PC-9 (cell line): ENCODE data around the gene ATE1.

Experiments
- EZH2 ChIP-seq: fragments of 200-600 bp; sonication (generic); IDR thresholded peaks from 2 replicates; pipeline ENCODE4 v1.8.0; 2017; ENCODE audit warnings: antibody characterized with exemption, low read depth
- TF ChIP-seq, protein P1 (sequence below): fragments of 200-600 bp; sonication (generic); conservative IDR thresholded peaks from 2 replicates; pipeline ENCODE4 v1.6.1; 2017; ENCODE audit warnings: mixed run types, antibody characterized with exemption, mild to moderate bottlenecking, moderate library complexity

DNA sequence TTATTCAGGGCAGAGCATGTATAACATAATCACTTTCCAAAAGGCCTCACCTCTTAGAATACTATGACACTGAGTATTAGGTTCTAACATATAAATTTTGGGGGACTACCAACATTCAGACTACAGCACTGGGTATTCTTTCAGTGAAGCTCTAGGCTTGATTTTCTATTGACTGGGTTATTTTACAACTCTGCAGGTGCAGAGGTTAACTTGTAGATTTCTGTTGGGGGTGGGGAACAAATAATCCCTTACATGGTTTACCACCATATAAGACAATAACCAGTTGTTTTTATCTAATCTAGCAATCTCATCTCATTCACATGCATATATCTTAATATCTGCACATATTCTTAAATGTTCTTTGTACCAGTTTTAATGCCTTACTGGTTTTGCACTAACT lies 73.9 kb downstream of the ATE1 start:
- no peak for TF ChIP-seq EZH2
- TF ChIP-seq, protein P1, sequence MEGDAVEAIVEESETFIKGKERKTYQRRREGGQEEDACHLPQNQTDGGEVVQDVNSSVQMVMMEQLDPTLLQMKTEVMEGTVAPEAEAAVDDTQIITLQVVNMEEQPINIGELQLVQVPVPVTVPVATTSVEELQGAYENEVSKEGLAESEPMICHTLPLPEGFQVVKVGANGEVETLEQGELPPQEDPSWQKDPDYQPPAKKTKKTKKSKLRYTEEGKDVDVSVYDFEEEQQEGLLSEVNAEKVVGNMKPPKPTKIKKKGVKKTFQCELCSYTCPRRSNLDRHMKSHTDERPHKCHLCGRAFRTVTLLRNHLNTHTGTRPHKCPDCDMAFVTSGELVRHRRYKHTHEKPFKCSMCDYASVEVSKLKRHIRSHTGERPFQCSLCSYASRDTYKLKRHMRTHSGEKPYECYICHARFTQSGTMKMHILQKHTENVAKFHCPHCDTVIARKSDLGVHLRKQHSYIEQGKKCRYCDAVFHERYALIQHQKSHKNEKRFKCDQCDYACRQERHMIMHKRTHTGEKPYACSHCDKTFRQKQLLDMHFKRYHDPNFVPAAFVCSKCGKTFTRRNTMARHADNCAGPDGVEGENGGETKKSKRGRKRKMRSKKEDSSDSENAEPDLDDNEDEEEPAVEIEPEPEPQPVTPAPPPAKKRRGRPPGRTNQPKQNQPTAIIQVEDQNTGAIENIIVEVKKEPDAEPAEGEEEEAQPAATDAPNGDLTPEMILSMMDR: no peak
